H1 (cell line): ENCODE results near the gene MRPL55. TPM values are rescaled to one million over a fixed set of nuclear protein-coding genes. Genes with fewer than 3 reads are reported as not detected.

Experiments
- ATF3 ChIP-seq: IDR thresholded peaks from 2 replicates; pipeline ENCODE4 v1.6.1; 2011; ENCODE audit warnings: low read depth, mild to moderate bottlenecking, low read length; ENCODE audit not compliant: insufficient read depth
- CHD7 ChIP-seq: fragments of 300-600 bp; sonication (generic); IDR thresholded peaks from 2 replicates; pipeline ENCODE4 v1.7.1; 2012; ENCODE audit warnings: low read length, moderate library complexity, mild to moderate bottlenecking, inconsistent platforms; ENCODE audit not compliant: insufficient replicate concordance
- FOSL1 ChIP-seq: IDR thresholded peaks from 2 replicates; pipeline ENCODE4 v1.6.1; 2011; ENCODE audit warnings: mild to moderate bottlenecking, low read depth, low read length, moderate library complexity; ENCODE audit not compliant: insufficient read depth
- JUND ChIP-seq: IDR thresholded peaks from 2 replicates; pipeline ENCODE4 v1.6.1; 2011; ENCODE audit warnings: mild to moderate bottlenecking, improper control_type of control experiment, low read length
- PHF8 ChIP-seq: fragments of 200-600 bp; sonication (generic); conservative IDR thresholded peaks from 2 replicates; pipeline ENCODE4 v1.7.1; 2012; ENCODE audit warnings: low read depth, mild to moderate bottlenecking, inconsistent platforms, low read length, moderate library complexity
- RAD21 ChIP-seq, 2 experiments: IDR thresholded peaks in 1 of 2; conservative IDR thresholded peaks in 1 of 2; 2 replicates each; pipeline ENCODE4 v1.6.1; 2011; ENCODE audit warnings: low read depth in 2 of 2, low read length in 2 of 2, improper control_type of control experiment in 1 of 2, inconsistent platforms in 1 of 2, mild to moderate bottlenecking in 1 of 2, moderate library complexity in 1 of 2
- SRF ChIP-seq: IDR thresholded peaks from 2 replicates; pipeline ENCODE4 v1.6.1; 2011; ENCODE audit warnings: mild to moderate bottlenecking, low read depth, low read length, moderate library complexity
- polyA plus RNA-seq, 7 experiments: library from polyadenylated mRNA; depleted of rRNA in 3 of 7; stranded (reverse) in 5 of 7; unstranded in 2 of 7; fragments of >200 nt in 5 of 7; fragments of 200-250 nt in 2 of 7; gene quantifications; 1 replicate in 5 of 7; 2 replicates in 1 of 7; 4 replicates in 1 of 7; pipeline versions ENCODE4 v1.2.1 to v1.2.3, GENCODE V29; 2011 to 2013; ENCODE audit warnings: missing spikeins in 2 of 7, mixed read lengths in 2 of 7
- total RNA-seq: library from RNA; stranded (reverse); fragmentation: NEBNext Ultra II Directional; extraction: Animal tissue kit (Norgen Biotek cat#: 25700); gene quantifications from 2 replicates; pipeline ENCODE4 v1.2.1, GENCODE V29; 2021
- TF ChIP-seq, protein P1 (sequence below): IDR thresholded peaks from 2 replicates; pipeline ENCODE4 v1.6.1; 2012; ENCODE audit warnings: inconsistent platforms

MRPL55 gene
- total and polyA plus RNA-seq, 2 of the 8 experiments (the other 6 are each of a cell fraction or from before 2014, with no cell fraction given): 59.0 to 244 TPM

GRCh38 chr1:228109073-228109961, at the start of gene MRPL55 (continued):
- TF ChIP-seq PHF8 (peak; percentile 93), FOSL1 (no peak), ATF3 (peak; percentile 96), RAD21 (IDR thresholded peaks at IDR 0.05 in 1 of 2, conservative IDR thresholded peaks at IDR 0.05 in 1 of 2; ENCODE audit: low read depth in 2 of 2, low read length in 2 of 2) (no peak), JUND (0 out of 2 replicates have a peak, but pooled peaks have one; percentile 39), SRF (peak; percentile 90), CHD7 (no peak)
- TF ChIP-seq, protein P1, sequence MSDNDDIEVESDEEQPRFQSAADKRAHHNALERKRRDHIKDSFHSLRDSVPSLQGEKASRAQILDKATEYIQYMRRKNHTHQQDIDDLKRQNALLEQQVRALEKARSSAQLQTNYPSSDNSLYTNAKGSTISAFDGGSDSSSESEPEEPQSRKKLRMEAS: peak; percentile 46; the same call in 1 of the 2 replicates
